Measurements from ENCODE around the gene SLC9C1. TPM values are rescaled to one million over a fixed set of nuclear protein-coding genes. Genes with fewer than 3 reads are reported as not detected.
A peak's percentile ranks its signal among the peaks of the same experiment; 100 is the strongest.

SLC9C1 gene
- total RNA-seq, 2 donors from 2014 or later = not detected

DNA sequence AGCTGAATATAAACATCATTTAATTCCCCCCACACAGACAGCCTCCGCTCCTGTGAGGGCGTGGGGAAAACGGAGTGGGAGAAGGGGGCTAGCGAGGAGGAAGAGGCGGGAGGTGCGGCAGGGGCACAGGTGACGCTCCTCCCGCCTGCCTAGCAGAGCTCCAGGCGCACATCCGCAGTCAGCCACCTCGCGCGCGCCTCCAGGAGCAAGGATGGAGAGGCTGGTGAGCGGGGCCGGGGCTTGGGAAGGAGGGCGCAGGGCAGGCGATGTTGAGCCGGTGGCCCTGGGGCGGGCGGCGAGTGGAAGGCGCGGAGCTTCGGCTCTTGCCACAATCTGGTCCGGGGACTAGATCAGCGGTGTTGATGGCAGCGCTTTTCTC, 39.0 kb upstream of the SLC9C1 start, which contains the start of gene CD200:
CD200 (plus strand) TSS at position 155 of the 379 bp plus-strand sequence; CDS start at position 212, 57 bp downstream.
- Histone ChIP-seq H3K4me3 (peak within 1 kb of the TSS; percentile 86), H3K9me3 (no peaks in the 10 kb centered on the region), H3K4me1 (ENCODE audit: control insufficient read depth in 1 of 2, low read depth in 2 of 2) (peaks cover 2 to 34% of the 10 kb centered on the region in 2 donors), H3K27me3 (replicated peaks; ENCODE audit: insufficient read depth) (no peaks in the 10 kb centered on the region), H3K36me3 (no peaks in the 10 kb centered on the region), H3K27ac (peak within 1 kb of the TSS; percentile 84 to 93)
- ATAC-seq (ENCODE audit: insufficient number of reproducible peaks, low FRiP score, low read depth) (peak; percentile 41), DNase-seq (ENCODE audit: low spot score) (no peak)
- peak; percentile 15 for TF ChIP-seq CTCF (IDR thresholded peaks at IDR 0.05)

- peaks cover 0 to 25% of the 10 kb centered on the region in 2 donors for H3K4me1 ChIP-seq (ENCODE audit: control insufficient read depth in 1 of 2, low read depth in 2 of 2)
- DNase-seq (ENCODE audit: low spot score) (no peak), ATAC-seq (ENCODE audit: insufficient number of reproducible peaks, low FRiP score, low read depth) (no peak)
- H3K27me3 ChIP-seq (replicated peaks; ENCODE audit: insufficient read depth) = no peaks in the 10 kb centered on the region
- no peak for TF ChIP-seq CTCF (IDR thresholded peaks at IDR 0.05)
- no peaks in the 10 kb centered on the region for H3K36me3 ChIP-seq
- H3K9me3 ChIP-seq = no peaks in the 10 kb centered on the region
- H3K4me3 ChIP-seq = peak overlapping the region; percentile 86
- peak overlapping the region; percentile 84 to 93 for H3K27ac ChIP-seq
Observed at GRCh38 chr3:112331851-112332250, 37.8 kb upstream of the SLC9C1 start.

GRCh38 chr3:112327371-112327951, 33.4 kb upstream of the SLC9C1 start:
- peak; percentile 74 for TF ChIP-seq CTCF (IDR thresholded peaks at IDR 0.05)
- ATAC-seq (ENCODE audit: insufficient number of reproducible peaks, low FRiP score, low read depth) (peak; percentile 52), DNase-seq (ENCODE audit: low spot score) (no peak)
- H3K4me1 ChIP-seq (ENCODE audit: control insufficient read depth in 1 of 2, low read depth in 2 of 2) = peaks cover 0 to 5% of the 10 kb centered on the region in 2 donors
- H3K36me3 ChIP-seq = no peaks in the 10 kb centered on the region
- H3K4me3 ChIP-seq = no peak overlapping the region
- H3K9me3 ChIP-seq = no peaks in the 10 kb centered on the region
- no peak overlapping the region for H3K27ac ChIP-seq
- no peaks in the 10 kb centered on the region for H3K27me3 ChIP-seq (replicated peaks; ENCODE audit: insufficient read depth)

DNA sequence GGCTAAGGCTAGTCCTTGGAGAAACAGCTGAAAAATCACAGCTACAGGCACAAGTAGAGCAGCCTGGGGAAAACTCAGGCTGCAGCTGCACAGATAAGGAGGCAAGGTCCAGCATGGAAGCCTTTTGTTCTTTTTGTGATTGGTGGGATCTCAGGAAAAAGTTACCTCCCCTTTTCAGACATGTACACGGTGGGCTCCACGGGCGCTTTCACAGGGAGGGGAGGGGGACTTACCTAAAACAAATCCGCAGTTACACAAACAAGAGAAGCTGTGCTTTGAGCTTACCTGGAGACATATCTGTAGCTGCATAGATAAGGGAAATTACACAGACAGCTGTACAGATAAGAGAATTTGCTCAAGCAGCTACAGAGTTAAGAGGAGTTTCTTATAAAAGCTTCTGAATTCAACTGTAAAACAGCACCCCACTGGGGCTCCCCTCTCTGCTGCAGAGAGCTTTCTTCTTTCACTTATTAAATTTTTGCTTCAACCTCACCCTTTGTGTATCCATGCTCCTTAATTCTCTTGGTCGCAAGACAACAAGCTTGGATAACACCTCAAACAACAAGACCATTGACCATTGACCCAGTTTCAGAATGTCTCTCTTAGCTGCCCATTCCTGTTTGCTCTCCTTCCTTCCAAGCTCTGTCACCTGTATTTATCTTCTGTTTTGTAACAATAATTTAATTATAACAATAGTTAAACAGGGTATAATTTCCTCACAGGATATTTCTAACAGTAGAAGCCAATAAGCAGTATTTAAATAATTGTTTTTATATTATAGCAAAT, 28.0 kb upstream of the SLC9C1 start:
- Histone ChIP-seq H3K36me3 (no peaks in the 10 kb centered on the region), H3K4me1 (ENCODE audit: control insufficient read depth in 1 of 2, low read depth in 2 of 2) (no peaks in the 10 kb centered on the region), H3K4me3 (no peak overlapping the region), H3K27ac (no peak overlapping the region), H3K9me3 (no peaks in the 10 kb centered on the region), H3K27me3 (replicated peaks; ENCODE audit: insufficient read depth) (no peaks in the 10 kb centered on the region)
- DNase-seq (ENCODE audit: low spot score) = no peak
- no peak for TF ChIP-seq CTCF (IDR thresholded peaks at IDR 0.05)
- no peak for ATAC-seq (ENCODE audit: insufficient number of reproducible peaks, low FRiP score, low read depth)

DNA sequence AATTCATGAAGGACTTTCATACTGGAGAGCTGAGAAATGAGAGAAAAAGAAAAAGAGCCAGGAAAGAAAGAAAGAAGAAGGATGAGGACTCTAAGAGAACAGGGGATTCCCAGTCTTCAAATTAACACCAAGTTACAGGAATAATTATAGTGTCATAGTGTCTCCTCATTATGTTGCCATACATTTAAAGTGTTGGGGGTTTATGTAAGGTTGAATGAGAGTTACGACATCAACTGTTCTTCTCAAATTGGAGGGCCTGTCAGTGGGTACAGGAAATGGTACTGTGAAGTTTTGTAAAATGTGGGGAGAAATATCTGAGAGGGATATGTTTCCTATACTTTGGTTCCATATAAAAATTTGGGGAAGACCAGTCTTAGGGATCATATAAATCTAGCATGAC, 26.7 kb upstream of the SLC9C1 start:
- no peak for TF ChIP-seq CTCF (IDR thresholded peaks at IDR 0.05)
- Histone ChIP-seq H3K27me3 (replicated peaks; ENCODE audit: insufficient read depth) (no peaks in the 10 kb centered on the region), H3K4me3 (no peak overlapping the region), H3K9me3 (no peaks in the 10 kb centered on the region), H3K27ac (no peak overlapping the region), H3K4me1 (ENCODE audit: control insufficient read depth in 1 of 2, low read depth in 2 of 2) (no peaks in the 10 kb centered on the region), H3K36me3 (no peaks in the 10 kb centered on the region)
- DNase-seq (ENCODE audit: low spot score) = no peak
- no peak for ATAC-seq (ENCODE audit: insufficient number of reproducible peaks, low FRiP score, low read depth)
